HG03460 (cell line): ENCODE data around the gene NPW.

Experiments
- ATAC-seq: cut with Tn5 transposase; IDR thresholded peaks from one replicate; pipeline ENCODE4 v1.9.1; 2021; ENCODE audit not compliant: unreplicated experiment

NPW gene

GRCh38 chr16:2034696-2035430 lies 15.3 kb downstream of the NPW start:
- no peak for ATAC-seq

- ATAC-seq, result no peak
These were observed 16.0 kb downstream of the NPW start for GRCh38 chr16:2035431-2036199.

GRCh38 chr16:2036200-2036966 lies 16.8 kb downstream of the NPW start:
- ATAC-seq, result no peak

- no peak for ATAC-seq
These were observed 17.5 kb downstream of the NPW start for GRCh38 chr16:2037115-2037514.

GRCh38 chr16:2037647-2038381 lies 18.2 kb downstream of the NPW start:
- ATAC-seq, result no peak

- no peak for ATAC-seq
These were observed 19.0 kb downstream of the NPW start for GRCh38 chr16:2038382-2039231.

GRCh38 chr16:2039274-2040031 lies 19.9 kb downstream of the NPW start:
- no peak for ATAC-seq

- no peak for ATAC-seq
These were observed 20.6 kb downstream of the NPW start for GRCh38 chr16:2040041-2040786.

GRCh38 chr16:2040787-2041522 lies 21.4 kb downstream of the NPW start:
- no peak for ATAC-seq

GRCh38 chr16:2042171-2042985 lies 22.8 kb downstream of the NPW start:
- ATAC-seq, result no peak

- ATAC-seq, result no peak
These were observed 23.5 kb downstream of the NPW start for GRCh38 chr16:2042986-2043666.

GRCh38 chr16:2043667-2044451 lies 24.3 kb downstream of the NPW start:
- ATAC-seq, result no peak

- ATAC-seq, result no peak
These were observed 25.0 kb downstream of the NPW start for GRCh38 chr16:2044541-2044940.

- no peak for ATAC-seq
These were observed 26.6 kb downstream of the NPW start for GRCh38 chr16:2045965-2046892.

- ATAC-seq, result no peak
These were observed 27.3 kb downstream of the NPW start for GRCh38 chr16:2046893-2047329.
